ENCODE data around the gene PPP1R26.

The PPP1R26 gene

GRCh38 chr9:135490166-135490870, 10.7 kb downstream of the PPP1R26 start:
- Mint-ChIP-seq H3K36me3 (ENCODE audit: low read depth) (no peaks in the 10 kb centered on the region), H3K4me1 (ENCODE audit: low read depth) (no peaks in the 10 kb centered on the region), H3K4me3 (no peak overlapping the region), H3K27me3 (peaks cover 1% of the 10 kb centered on the region), H3K9me3 (no peaks in the 10 kb centered on the region), H3K27ac (no peak overlapping the region)

GRCh38 chr9:135490980-135491464, 11.4 kb downstream of the PPP1R26 start:
- Mint-ChIP-seq H3K9me3 (no peaks in the 10 kb centered on the region), H3K36me3 (ENCODE audit: low read depth) (no peaks in the 10 kb centered on the region), H3K4me3 (no peak overlapping the region), H3K27me3 (no peaks in the 10 kb centered on the region), H3K4me1 (ENCODE audit: low read depth) (no peaks in the 10 kb centered on the region), H3K27ac (no peak overlapping the region)

DNA sequence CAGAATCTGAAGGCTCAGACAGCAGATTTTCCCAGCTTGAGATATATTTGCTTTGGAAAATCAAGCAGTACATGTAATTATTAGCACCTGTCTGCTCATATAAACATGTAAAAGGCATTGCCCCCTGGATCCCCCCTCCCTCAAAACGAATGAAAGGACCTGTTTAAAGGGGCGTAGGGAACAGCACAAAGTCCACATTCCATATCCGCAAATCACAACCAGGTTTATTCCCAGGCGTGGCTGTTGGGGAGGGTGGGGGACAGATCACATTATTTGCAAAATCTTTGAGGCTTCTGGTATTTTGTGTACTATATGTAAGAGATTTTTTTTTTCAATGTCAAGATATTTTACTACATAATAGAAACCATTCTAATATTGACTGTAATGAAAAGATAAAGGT, 12.2 kb downstream of the PPP1R26 start:
- H3K9me3 Mint-ChIP-seq, result no peaks in the 10 kb centered on the region
- H3K36me3 Mint-ChIP-seq (ENCODE audit: low read depth), result no peaks in the 10 kb centered on the region
- no peak overlapping the region for H3K27ac Mint-ChIP-seq
- no peak overlapping the region for H3K4me3 Mint-ChIP-seq
- no peaks in the 10 kb centered on the region for H3K4me1 Mint-ChIP-seq (ENCODE audit: low read depth)
- no peaks in the 10 kb centered on the region for H3K27me3 Mint-ChIP-seq

GRCh38 chr9:135492886-135493669, 13.5 kb downstream of the PPP1R26 start:
- Mint-ChIP-seq H3K9me3 (no peaks in the 10 kb centered on the region), H3K4me3 (no peak overlapping the region), H3K27me3 (no peaks in the 10 kb centered on the region), H3K36me3 (ENCODE audit: low read depth) (no peaks in the 10 kb centered on the region), H3K4me1 (ENCODE audit: low read depth) (no peaks in the 10 kb centered on the region), H3K27ac (no peak overlapping the region)

DNA sequence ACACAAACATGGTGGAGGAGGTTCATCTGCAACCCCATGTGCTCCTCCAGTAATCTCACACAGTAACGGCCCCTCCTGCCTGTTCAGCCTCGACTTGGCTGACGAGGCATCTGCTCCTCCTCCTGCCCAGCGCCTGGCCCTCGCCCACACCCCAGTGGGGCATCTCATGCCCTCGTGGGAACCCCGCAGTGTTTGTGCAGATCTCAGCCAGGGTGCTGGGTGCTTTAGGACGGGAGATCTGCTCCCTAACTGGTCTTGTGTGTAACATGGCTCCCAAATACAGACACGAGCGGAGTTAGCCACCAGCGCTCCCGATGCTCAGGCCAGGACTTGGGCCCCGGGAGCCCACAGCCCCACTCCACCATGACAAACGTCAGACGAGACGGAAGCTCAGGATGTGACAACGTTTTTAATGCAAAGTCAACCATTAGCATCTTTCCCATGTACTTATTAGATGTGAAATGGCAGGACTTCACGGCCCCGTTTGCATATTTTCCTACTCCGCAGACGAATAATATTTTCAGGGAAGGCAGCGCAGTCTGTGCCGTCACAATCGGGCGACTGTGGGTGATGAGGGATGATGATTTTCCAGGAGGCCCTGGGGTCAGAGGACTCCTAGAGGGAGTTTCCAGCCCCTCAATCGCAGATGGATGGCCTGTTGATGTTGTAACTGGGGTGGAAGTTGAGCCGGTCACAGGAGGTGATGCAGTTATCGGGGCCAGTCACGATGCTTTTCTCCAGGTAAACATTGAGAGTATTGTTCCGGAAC, 15.4 kb downstream of the PPP1R26 start:
- Mint-ChIP-seq H3K27ac (no peak overlapping the region), H3K9me3 (no peaks in the 10 kb centered on the region), H3K4me1 (ENCODE audit: low read depth) (peaks cover 4% of the 10 kb centered on the region), H3K27me3 (no peaks in the 10 kb centered on the region), H3K4me3 (no peak overlapping the region), H3K36me3 (ENCODE audit: low read depth) (no peaks in the 10 kb centered on the region)

DNA sequence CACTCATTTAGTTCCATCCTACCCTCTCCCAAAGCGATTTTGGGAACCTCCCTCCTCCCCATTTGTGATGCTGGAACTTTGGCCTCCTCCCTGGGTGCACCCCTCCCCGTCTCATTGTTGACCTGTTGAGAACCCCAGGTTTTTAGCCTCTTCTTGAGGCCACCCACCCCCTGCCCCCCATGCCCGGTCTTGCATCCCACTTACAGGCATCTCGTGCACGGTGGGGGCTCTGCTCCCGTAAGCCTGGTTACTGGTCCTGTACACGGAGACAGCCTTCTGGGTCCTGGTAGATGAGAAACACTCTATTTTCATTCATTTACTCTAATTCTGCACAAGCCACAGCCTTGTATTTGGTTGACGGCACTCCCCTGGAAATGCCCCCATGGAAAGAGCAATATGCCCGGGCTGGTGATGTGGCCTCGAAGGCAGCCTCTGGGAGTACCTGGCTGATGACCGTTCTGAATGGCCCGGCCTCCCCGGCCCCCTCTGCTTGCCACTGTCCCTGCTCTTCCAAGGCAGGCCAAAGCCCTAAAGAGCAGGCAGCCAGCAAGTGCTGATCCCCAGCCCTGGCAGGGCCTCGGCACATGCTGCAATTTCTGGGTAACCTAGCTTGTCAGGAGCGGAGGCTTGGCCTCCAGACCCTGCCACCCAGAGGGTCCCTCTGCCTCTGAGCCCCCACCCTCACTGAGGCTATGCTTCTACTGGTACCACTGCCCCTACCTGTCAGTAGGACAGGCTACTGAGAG, 19.0 kb downstream of the PPP1R26 start:
- no peaks in the 10 kb centered on the region for H3K27me3 Mint-ChIP-seq
- peaks cover 10% of the 10 kb centered on the region for H3K36me3 Mint-ChIP-seq (ENCODE audit: low read depth)

GRCh38 chr9:135499326-135500070, 19.9 kb downstream of the PPP1R26 start:
- Mint-ChIP-seq H3K4me1 (ENCODE audit: low read depth) (peaks cover 18% of the 10 kb centered on the region), H3K4me3 (peak overlapping the region; percentile 66), H3K27me3 (no peaks in the 10 kb centered on the region), H3K36me3 (ENCODE audit: low read depth) (peaks cover 16% of the 10 kb centered on the region), H3K9me3 (no peaks in the 10 kb centered on the region), H3K27ac (no peak overlapping the region)

More for the DNA sequence above, 19.0 kb downstream of the PPP1R26 start:
- Mint-ChIP-seq H3K4me1 (ENCODE audit: low read depth) (peaks cover 18% of the 10 kb centered on the region), H3K4me3 (peak overlapping the region; percentile 66), H3K27ac (no peak overlapping the region), H3K9me3 (no peaks in the 10 kb centered on the region)

DNA sequence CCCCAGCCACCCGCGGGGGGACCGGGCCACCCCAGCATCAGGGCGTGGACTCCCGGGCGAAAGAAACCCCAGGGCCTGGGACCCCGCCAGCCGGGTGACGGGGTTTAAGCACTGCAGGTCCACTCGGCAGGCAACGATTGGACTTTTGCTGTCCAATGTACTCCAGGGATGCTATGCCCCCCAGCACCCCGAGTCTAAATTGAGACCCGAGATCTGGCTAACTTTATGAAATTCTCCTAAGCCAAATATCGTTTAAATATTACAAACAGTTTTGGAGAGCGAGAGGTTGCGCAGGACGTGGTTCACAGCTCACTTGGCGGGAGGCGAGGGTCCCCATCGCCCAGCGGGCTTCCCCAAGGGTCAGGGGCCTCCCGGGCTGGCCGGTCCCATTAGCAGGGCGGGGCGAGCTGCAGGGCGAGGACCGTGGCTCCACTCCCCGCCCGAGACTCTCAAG, 20.5 kb downstream of the PPP1R26 start:
- Mint-ChIP-seq H3K27me3 (no peaks in the 10 kb centered on the region), H3K36me3 (ENCODE audit: low read depth) (peaks cover 22% of the 10 kb centered on the region), H3K9me3 (no peaks in the 10 kb centered on the region), H3K4me3 (peak overlapping the region; percentile 88), H3K4me1 (ENCODE audit: low read depth) (peaks cover 18% of the 10 kb centered on the region), H3K27ac (no peak overlapping the region)

DNA sequence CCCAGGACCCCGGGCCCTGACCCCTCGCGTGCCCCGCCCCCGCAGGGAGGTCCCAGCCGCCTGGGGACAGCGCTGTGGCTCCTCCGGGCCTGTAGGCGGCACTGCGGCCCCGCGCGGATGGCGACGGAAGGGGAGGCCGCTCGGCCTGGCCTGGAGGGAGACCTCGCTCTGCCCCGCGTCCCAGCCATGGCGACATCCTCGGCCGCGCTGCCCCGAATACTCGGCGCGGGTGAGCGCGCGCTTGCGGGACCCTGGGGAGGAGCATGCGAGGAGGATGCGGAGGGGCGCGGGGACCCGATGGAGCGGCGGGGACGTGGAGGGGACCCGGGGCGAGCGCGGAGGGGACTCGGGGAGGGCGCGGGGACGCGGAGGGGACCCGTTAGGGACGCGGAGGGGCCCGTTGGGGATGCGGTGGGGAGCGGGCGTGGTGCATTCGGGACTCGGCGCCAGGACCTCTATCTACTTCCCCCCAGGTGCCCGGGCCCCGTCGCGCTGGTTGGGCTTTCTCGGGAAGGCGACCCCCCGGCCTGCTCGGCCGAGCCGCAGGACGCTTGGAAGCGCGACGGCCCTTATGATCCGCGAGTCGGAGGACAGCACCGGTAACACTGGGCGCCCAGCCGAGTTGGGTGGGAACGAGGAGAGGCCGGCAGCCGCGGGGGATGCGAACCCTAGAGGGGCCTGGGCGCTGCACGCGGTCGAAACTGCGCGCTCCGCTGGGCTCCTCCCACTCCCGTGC, 21.1 kb downstream of the PPP1R26 start, which contains the start of gene MRPS2:
MRPS2 (plus strand) TSS at position 158 of the 736 bp plus-strand sequence; CDS start at position 187, 29 bp downstream.
- H3K27ac Mint-ChIP-seq, result peak within 1 kb of the TSS; percentile 90

GRCh38 chr9:135501261-135502167, 21.9 kb downstream of the PPP1R26 start:
- H3K27ac Mint-ChIP-seq, result peak overlapping the region; percentile 72
- H3K27me3 Mint-ChIP-seq, result no peaks in the 10 kb centered on the region
- H3K36me3 Mint-ChIP-seq (ENCODE audit: low read depth), result peaks cover 25% of the 10 kb centered on the region
- peaks cover 18% of the 10 kb centered on the region for H3K4me1 Mint-ChIP-seq (ENCODE audit: low read depth)
- peak overlapping the region; percentile 88 for H3K4me3 Mint-ChIP-seq
- no peaks in the 10 kb centered on the region for H3K9me3 Mint-ChIP-seq

More for the DNA sequence above, 21.1 kb downstream of the PPP1R26 start, which contains the start of gene MRPS2:
- Mint-ChIP-seq H3K4me3 (peak within 1 kb of the TSS; percentile 88), H3K36me3 (ENCODE audit: low read depth) (peaks cover 25% of the 10 kb centered on the region), H3K27me3 (no peaks in the 10 kb centered on the region), H3K9me3 (no peaks in the 10 kb centered on the region), H3K4me1 (ENCODE audit: low read depth) (peaks cover 18% of the 10 kb centered on the region)

DNA sequence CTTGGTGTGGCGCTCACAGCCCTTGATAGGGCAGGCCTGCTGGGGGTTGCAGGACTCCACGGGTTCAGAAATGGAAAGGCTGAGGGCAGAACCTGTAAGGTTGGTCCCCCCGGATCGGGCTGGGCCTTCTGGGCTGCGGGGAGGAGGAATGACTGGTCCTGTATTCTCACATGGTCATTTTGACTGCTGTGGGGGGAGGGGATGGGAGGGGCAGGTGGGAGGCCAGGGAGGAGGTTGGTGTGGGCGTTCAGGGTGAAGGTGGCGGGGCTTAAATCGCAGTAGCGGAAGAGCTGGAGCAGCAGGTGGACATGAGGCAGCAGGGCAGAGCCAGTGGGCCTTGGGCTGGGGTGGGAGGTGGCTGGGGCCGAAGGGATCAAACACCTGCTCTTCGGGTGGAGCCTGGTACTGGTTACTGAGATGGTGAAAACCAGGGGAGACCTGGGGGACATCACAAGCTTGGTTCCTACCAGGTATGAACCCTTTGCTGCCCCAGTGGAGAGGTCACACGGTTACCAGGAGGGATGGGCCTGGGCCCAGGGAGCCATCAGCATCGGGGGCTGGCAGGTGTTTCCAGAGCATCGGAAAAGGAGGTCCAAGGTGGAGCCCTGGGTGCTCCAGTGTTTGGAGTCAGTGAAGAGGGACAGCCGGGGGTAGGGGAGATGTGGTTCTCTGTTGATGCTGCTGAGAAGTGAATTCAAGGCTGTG, 22.7 kb downstream of the PPP1R26 start:
- Mint-ChIP-seq H3K27ac (peak overlapping the region; percentile 21), H3K36me3 (ENCODE audit: low read depth) (peaks cover 25% of the 10 kb centered on the region), H3K9me3 (no peaks in the 10 kb centered on the region), H3K4me3 (peak overlapping the region; percentile 88), H3K27me3 (no peaks in the 10 kb centered on the region), H3K4me1 (ENCODE audit: low read depth) (peaks cover 18% of the 10 kb centered on the region)

- no peaks in the 10 kb centered on the region for H3K27me3 Mint-ChIP-seq
- H3K4me3 Mint-ChIP-seq, result peak overlapping the region; percentile 43
- H3K4me1 Mint-ChIP-seq (ENCODE audit: low read depth), result peaks cover 18% of the 10 kb centered on the region
- peaks cover 25% of the 10 kb centered on the region for H3K36me3 Mint-ChIP-seq (ENCODE audit: low read depth)
- H3K27ac Mint-ChIP-seq, result peak overlapping the region; percentile 21
- H3K9me3 Mint-ChIP-seq, result no peaks in the 10 kb centered on the region
These were observed 23.3 kb downstream of the PPP1R26 start for GRCh38 chr9:135502873-135503321.

Measured in stimulated activated naive CD8-positive, alpha-beta T cell treated with anti-CD3 and anti-CD28 coated beads, Interleukin-15, Interleukin-2, amounts not matched to agents 100 ng/mL and 50 ng/mL, for 24 hours (primary cell).